HG03095 (cell line): ENCODE measurements around the gene HIKESHI.

Experiments used
- ATAC-seq: cut with Tn5 transposase; IDR thresholded peaks from one replicate; pipeline ENCODE4 v1.9.1; 2021; ENCODE audit warnings: moderate library complexity; ENCODE audit not compliant: unreplicated experiment

HIKESHI gene

DNA sequence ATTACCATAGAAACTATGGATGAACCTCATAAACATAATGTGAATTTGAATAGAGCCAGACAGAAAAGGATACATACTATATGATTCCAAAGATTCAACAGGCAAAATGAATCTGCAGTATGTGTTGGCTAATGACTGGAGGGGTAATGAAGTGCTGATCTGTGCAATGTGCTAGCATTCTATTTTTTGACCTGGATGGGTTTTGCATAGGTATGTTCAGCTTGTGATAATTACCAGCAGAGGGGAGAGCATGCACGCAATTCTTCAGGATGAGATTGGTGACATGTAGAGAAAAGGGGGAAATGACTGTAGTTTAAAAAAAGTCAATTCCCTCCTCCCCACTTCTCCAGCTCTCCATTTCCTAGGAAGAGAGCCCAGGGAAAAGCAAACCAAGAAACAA is 72.0 kb downstream of the HIKESHI start:
- ATAC-seq: no peak

DNA sequence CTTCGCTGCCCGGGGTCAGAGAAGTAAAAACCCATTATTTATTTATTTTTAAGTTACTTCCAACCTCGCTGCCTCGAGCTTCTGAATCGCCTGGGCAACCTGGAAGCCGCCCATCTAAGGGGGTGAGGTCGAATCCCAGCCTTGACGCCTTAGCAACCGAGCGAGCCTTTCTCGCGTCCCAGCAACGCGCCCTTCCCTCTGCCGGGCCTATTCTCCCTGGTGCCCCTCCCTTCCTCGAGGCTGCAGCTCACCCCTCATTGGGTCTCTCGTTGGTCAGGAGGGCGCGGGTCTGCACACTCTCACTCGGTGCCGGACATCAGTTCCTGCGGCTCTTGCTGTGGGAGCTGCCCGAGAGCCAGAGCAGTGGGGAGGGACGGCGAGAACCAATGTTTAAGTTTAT is 72.5 kb downstream of the HIKESHI start, which contains the start of gene CCDC81:
Gene CCDC81 (plus strand): TSS at position 302 of the 400 bp plus-strand sequence. CDS start 277 bp downstream, outside the sequence.
- ATAC-seq: no peak

DNA sequence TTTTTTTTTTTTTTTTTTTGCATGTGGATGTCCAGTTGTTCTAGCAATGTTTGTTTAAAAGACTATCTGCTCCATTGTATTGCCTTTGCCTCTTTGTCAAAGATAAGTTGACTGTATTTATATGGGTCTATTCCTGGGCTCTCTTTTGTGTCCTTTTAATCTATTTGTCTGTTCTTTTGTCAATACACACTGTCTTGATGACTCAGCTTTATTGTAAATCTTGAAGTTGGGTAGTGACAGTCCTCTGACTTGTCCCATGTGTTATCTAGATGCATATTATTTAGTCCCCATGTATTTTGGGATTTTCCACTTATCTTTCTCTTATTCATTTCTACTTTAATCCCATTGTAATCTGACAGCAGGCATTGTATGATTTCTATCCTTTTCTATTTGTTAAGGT is 75.9 kb downstream of the HIKESHI start:
- ATAC-seq: no peak

DNA sequence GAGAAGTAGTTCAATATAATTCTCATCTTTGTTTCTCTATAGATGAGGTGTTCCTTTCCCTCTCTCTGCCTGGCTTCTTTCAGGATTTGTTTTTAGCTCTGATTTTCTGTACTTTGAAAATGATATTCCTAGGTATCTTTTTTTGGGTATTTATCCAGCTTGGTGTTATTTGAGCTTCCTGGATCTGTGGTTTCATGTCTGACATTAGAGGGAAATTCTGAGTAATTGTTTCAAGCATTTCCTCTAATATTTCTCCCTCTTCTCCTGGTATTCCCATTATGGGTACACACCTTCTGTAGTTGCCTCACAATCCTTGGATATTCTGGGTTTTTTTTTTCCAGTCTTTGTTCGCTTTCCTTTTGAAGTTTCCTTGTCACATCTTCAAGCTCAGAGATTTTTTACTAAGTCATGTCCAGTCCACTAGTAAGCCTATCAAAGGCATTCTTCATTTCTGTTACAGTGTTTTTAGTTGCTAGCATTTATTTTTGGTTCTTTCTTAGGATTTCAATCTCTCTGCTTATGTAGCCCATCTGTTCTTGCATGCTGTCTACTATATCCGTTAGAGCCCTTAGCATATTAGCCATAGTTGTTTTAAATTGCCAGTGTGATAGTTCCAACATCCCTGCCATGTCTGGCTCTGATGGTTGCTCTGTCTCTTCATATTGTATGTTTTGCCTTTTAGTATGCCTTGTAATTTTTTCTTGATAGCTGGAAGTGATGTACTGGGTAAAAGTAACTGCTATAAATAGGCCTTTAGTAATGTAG is 78.4 kb downstream of the HIKESHI start:
- ATAC-seq: no peak

DNA sequence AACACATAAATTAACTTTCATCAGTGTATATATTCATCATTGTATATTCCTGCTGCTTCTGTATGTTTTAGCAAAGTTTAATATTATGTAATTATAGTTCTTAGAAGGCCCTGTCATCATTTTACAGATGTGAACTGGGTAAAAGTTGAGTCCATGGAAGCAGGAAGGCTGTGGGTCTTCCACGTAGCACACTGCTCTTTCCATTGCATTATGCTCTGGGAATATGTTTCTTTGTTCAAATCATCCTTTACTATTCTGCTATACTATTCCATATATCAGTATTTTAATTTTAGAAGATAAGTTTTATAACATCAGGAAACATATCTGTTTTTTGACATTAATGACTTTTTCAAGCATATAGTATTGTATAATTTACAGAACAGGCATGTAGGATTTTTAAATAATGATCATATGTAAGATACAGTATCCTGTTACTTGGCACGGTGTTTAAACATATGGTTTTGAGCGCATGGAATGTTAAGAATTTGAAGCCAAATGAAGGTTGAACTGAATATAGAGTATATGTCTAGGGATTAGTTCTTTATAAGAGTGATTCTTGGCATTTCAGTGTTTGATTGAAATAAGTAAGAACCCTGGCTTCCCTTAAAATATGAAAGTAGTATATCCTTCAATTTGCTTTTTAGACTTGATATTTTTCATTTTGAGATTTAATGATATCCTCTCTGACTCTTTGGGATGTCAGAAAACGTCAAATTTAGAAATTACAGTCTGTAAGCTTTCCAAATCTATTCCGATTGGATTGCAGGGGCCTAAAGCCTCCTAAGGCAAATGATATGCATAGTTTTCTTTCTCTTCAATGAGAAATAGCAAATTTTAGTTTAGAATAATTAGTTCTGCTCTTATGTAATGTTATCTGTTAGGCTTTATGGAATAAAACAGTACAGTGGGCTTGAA is 81.3 kb downstream of the HIKESHI start:
- ATAC-seq: no peak

DNA sequence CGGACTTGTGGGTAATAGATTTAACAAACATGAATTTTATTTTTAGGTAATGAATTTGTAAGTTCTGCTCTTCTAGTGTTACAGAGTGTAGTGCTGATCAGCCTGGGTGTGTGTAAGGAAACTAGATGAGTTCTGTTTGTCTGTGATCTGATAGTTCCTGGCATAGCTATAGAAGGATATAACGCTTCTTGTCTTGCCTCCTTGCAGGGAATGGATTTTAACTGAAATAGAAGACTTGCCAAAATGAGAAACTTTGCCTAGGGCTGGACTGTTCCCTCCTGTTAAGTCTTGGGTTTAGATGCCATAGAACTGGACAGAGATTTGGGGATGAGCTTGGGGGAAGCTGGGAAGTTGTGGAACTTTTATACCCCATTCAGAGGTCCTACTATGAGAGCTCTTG is 84.2 kb downstream of the HIKESHI start:
- no peak for ATAC-seq

DNA sequence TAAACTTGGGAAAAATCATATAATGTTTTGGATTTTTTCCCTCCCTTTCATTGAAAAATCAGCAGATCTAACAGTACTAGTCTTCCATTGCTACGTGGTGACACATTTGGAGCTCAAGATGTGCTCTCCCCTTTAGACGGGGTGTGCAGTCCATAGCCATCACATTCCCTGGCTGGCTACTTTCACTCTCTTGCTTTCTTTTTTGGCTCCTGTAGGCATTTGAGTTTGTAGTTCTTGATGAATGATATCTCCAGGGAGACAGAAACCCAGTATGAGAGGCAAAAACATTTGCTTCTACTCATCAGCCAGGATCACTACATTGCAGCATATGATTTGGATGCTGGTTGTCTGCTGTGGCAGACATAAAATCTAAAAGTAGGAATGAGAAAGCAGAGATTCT is 84.7 kb downstream of the HIKESHI start:
- no peak for ATAC-seq

DNA sequence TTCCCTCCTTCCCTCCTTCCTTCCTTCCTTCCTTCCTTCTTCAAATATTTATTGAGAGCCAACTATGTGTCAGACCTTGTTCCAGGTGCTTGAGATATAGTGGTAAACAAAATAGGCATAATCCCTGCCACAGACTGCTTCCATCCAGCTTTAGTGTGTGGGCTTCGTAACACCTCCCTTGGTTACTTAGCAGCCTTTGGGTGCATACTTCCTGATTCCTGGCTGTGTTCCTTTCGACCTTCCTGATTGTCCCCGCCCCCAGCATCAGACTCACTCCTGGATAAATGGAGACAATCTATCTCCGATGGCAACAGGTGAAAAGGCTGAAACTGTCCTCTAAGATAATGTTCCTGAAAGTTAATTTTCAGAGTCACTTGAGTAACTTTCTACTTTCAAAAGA is 86.2 kb downstream of the HIKESHI start:
- no peak for ATAC-seq

DNA sequence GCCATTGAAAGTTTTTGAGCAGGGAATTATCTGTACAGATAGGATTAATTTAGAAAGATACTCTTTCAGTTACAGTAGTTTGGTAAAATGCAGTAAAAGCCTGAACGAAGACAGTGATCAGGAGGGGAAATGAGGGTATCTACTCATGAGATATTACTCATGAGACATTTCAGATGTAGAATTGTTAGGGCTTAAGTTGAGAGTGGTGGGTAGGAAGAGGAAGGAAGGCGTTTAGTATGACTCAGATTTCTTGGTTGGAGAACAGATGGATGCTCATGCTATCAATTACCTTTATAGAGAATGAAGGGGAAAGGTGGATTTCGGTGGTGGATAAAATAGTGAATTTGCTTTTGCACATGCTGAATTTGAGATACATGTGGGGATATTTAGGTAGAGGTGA is 88.4 kb downstream of the HIKESHI start:
- ATAC-seq: no peak

DNA sequence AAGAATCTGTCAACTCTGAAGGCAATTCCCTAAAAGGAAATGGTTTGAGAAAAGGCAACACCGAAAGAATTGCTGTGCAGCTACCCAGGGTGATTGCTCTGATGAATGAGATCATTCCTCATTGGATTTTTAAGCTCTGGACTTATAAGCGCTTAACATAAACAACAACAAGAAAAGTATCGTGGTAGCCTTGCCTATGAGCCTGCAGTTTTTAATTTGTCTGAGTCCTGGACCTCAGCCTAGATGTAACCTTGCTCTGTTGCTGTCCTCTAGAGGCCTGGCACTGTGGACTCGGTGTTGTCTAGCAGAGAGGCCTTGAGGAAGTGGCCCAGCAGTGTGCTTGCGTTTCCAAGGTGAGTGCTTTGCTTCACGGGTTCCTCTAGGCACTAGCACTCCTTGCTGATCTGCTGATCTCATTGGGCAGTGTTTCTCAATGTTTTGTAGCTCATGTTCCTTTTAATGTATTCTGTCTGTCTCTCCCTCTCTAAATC is 93.1 kb downstream of the HIKESHI start:
- ATAC-seq: no peak
